Esophagus muscularis mucosa (tissue), 4 donors: ENCODE data around the gene DYNLRB2. TPM values are rescaled to one million over a fixed set of nuclear protein-coding genes. Genes with fewer than 3 reads are reported as not detected.

Experiments
- DNase-seq: peaks from one replicate; pipeline ENCODE4 v3.0.0-alpha.2; 2017; ENCODE audit errors: extremely low spot score
- H3K27ac ChIP-seq, 4 donors: fragments of 200-600 bp; sonication (generic); replicated peaks in 1 of 4; 1 replicate in 3 of 4; 2 replicates in 1 of 4; pipeline ENCODE4 v1.5.1; 2016 to 2019; ENCODE audit warnings: mild to moderate bottlenecking in 1 of 4
- H3K27me3 ChIP-seq, 4 donors: fragments of 200-600 bp; sonication (generic); one replicate each; pipeline versions ENCODE4 v1.5.1 to v1.6.0; 2016 to 2019
- H3K36me3 ChIP-seq, 4 donors: fragments of 200-600 bp; sonication (generic); one replicate each; pipeline ENCODE4 v1.5.1; 2016 to 2019
- H3K4me1 ChIP-seq, 4 donors: fragments of 200-600 bp; sonication (generic); one replicate each; pipeline ENCODE4 v1.5.1; 2016 to 2019
- H3K4me3 ChIP-seq, 4 donors: fragments of 200-600 bp; sonication (generic); 1 replicate in 2 of 4; 2 replicates in 2 of 4; pipeline ENCODE4 v1.5.1; 2016 to 2019; ENCODE audit warnings: mild to moderate bottlenecking in 4 of 4, moderate library complexity in 1 of 4
- H3K9me3 ChIP-seq, 4 donors: fragments of 200-600 bp; sonication (generic); 1 replicate in 3 of 4; 2 replicates in 1 of 4; pipeline ENCODE4 v1.5.1; 2016 to 2019
- EP300 ChIP-seq: sonication (generic); formaldehyde crosslinking; IDR thresholded peaks from one replicate; pipeline ENCODE4 v1.6.1; 2017; ENCODE audit warnings: antibody characterized with exemption
- POLR2A ChIP-seq: fragments of 450-650 bp; IDR thresholded peaks from one replicate; pipeline ENCODE4 v1.6.1; 2017; ENCODE audit warnings: antibody characterized with exemption, moderate library complexity, mild to moderate bottlenecking, low read depth
- POLR2AphosphoS5 ChIP-seq, 2 donors: sonication (generic); formaldehyde crosslinking; IDR thresholded peaks; one replicate each; pipeline ENCODE4 v1.6.1; 2017; ENCODE audit warnings: antibody characterized with exemption in 2 of 2
- WGBS: methylation state at CpG from one replicate; pipeline ENCODE4 v1.1.5; 2018; 5-methylcytosine and 5-hydroxymethylcytosine counted together
- intact Hi-C: fragments of 100-400 bp; cut with DNase I; formaldehyde crosslinking; loops from one replicate; pipeline ENCODE4 v1.15.1; 2023
- total RNA-seq, 4 donors: library from RNA; depleted of rRNA; stranded (reverse); fragments of >200 nt; gene quantifications; one replicate each; pipeline versions ENCODE4 v1.1.0 to v1.2.1, GENCODE V29; 2016
- TF ChIP-seq, protein P1 (sequence below), 3 experiments: fragments of 200-600 bp in 2 of 3; fragments of 450-650 bp in 1 of 3; sonication (generic) in 2 of 3; IDR thresholded peaks; one replicate each; pipeline ENCODE4 v1.5.1; 2017 to 2019; ENCODE audit warnings: antibody characterized with exemption in 3 of 3, mild to moderate bottlenecking in 2 of 3, moderate library complexity in 1 of 3

DYNLRB2 gene
- total RNA-seq, 4 donors from 2014 or later: not detected

- TF ChIP-seq EP300: no peak
- TF ChIP-seq POLR2AphosphoS5 (IDR thresholded peaks at IDR 0.05): no peak
- TF ChIP-seq POLR2A: no peak
- TF ChIP-seq, protein P1, sequence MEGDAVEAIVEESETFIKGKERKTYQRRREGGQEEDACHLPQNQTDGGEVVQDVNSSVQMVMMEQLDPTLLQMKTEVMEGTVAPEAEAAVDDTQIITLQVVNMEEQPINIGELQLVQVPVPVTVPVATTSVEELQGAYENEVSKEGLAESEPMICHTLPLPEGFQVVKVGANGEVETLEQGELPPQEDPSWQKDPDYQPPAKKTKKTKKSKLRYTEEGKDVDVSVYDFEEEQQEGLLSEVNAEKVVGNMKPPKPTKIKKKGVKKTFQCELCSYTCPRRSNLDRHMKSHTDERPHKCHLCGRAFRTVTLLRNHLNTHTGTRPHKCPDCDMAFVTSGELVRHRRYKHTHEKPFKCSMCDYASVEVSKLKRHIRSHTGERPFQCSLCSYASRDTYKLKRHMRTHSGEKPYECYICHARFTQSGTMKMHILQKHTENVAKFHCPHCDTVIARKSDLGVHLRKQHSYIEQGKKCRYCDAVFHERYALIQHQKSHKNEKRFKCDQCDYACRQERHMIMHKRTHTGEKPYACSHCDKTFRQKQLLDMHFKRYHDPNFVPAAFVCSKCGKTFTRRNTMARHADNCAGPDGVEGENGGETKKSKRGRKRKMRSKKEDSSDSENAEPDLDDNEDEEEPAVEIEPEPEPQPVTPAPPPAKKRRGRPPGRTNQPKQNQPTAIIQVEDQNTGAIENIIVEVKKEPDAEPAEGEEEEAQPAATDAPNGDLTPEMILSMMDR (IDR thresholded peaks at IDR 0.05): no peak
- Histone ChIP-seq H3K9me3 (peaks cover 0 to 9% (median 0%) of the 10 kb centered on the region in 4 donors), H3K4me3 (no peak overlapping the region), H3K27ac (no peak overlapping the region), H3K36me3 (no peaks in the 10 kb centered on the region), H3K27me3 (peaks cover 0 to 29% (median 0%) of the 10 kb centered on the region in 4 donors), H3K4me1 (no peaks in the 10 kb centered on the region)
- 75% methylated on average over 6 of the region's 9 CpGs for WGBS
- no peak for DNase-seq
- intact Hi-C loops: no loop called here
Measured at GRCh38 chr16:80569440-80570105, 28.8 kb downstream of the DYNLRB2 start.

GRCh38 chr16:80570106-80570478 lies 29.3 kb downstream of the DYNLRB2 start:
- peaks cover 0 to 29% (median 0%) of the 10 kb centered on the region in 4 donors for H3K27me3 ChIP-seq
- H3K9me3 ChIP-seq: peaks cover 0 to 9% (median 0%) of the 10 kb centered on the region in 4 donors
- no peak for DNase-seq
- TF ChIP-seq POLR2AphosphoS5 (IDR thresholded peaks at IDR 0.05): no peak
- TF ChIP-seq, protein P1 (IDR thresholded peaks at IDR 0.05): no peak
- no peak for TF ChIP-seq EP300
- no peak for TF ChIP-seq POLR2A
- no peaks in the 10 kb centered on the region for H3K4me1 ChIP-seq
- H3K27ac ChIP-seq: no peak overlapping the region
- WGBS: 65% methylated on average over 6 of the region's 6 CpGs
- intact Hi-C loops: no loop called here
- no peak overlapping the region for H3K4me3 ChIP-seq
- H3K36me3 ChIP-seq: no peaks in the 10 kb centered on the region

GRCh38 chr16:80573700-80574120 lies 32.9 kb downstream of the DYNLRB2 start:
- peaks cover 0 to 11% (median 0%) of the 10 kb centered on the region in 4 donors for H3K27me3 ChIP-seq
- no peaks in the 10 kb centered on the region for H3K4me1 ChIP-seq
- WGBS: 66% methylated on average over 6 of the region's 6 CpGs
- no peak overlapping the region for H3K4me3 ChIP-seq
- H3K27ac ChIP-seq: no peak overlapping the region
- TF ChIP-seq EP300 (no peak), POLR2AphosphoS5 (IDR thresholded peaks at IDR 0.05) (no peak), POLR2A (no peak)
- TF ChIP-seq, protein P1 (IDR thresholded peaks at IDR 0.05): no peak
- peaks cover 0 to 9% (median 0%) of the 10 kb centered on the region in 4 donors for H3K9me3 ChIP-seq
- no peaks in the 10 kb centered on the region for H3K36me3 ChIP-seq
- intact Hi-C loops: no loop called here
- DNase-seq: no peak

GRCh38 chr16:80576343-80576912 lies 35.6 kb downstream of the DYNLRB2 start:
- intact Hi-C loops: no loop called here
- TF ChIP-seq EP300 (no peak), POLR2AphosphoS5 (IDR thresholded peaks at IDR 0.05) (no peak), POLR2A (no peak)
- TF ChIP-seq, protein P1 (IDR thresholded peaks at IDR 0.05): no peak
- Histone ChIP-seq H3K36me3 (no peaks in the 10 kb centered on the region), H3K27me3 (peaks cover 0 to 12% (median 0%) of the 10 kb centered on the region in 4 donors), H3K4me1 (no peaks in the 10 kb centered on the region), H3K9me3 (peaks cover 0 to 6% (median 0%) of the 10 kb centered on the region in 4 donors), H3K4me3 (no peak overlapping the region), H3K27ac (no peak overlapping the region)
- 86% methylated on average over 1 of the region's 1 CpG for WGBS
- no peak for DNase-seq
